Neural progenitor cell (in vitro differentiated cells): ENCODE results near the gene TNFRSF1B.
"Not testable (repeated sequence)": the region's sequence is repeated elsewhere in the genome, so short reads cannot be mapped to it uniquely, and the experiment has no call there.

Experiments
- EZH2 ChIP-seq: fragments of 200-600 bp; sonication (generic); IDR thresholded peaks from 2 replicates; pipeline ENCODE4 v1.6.1; 2017; ENCODE audit warnings: antibody characterized with exemption, mild to moderate bottlenecking, moderate library complexity
- EZH2phosphoT487 ChIP-seq: fragments of 200-600 bp; sonication (generic); IDR thresholded peaks from 2 replicates; pipeline ENCODE4 v1.6.1; 2017; ENCODE audit warnings: antibody characterized with exemption
- TF ChIP-seq, protein P1 (sequence below): fragments of 200-600 bp; sonication (generic); IDR thresholded peaks from 2 replicates; pipeline ENCODE4 v1.5.1; 2017; ENCODE audit warnings: antibody characterized with exemption, mild to moderate bottlenecking

- TF ChIP-seq, protein P1, sequence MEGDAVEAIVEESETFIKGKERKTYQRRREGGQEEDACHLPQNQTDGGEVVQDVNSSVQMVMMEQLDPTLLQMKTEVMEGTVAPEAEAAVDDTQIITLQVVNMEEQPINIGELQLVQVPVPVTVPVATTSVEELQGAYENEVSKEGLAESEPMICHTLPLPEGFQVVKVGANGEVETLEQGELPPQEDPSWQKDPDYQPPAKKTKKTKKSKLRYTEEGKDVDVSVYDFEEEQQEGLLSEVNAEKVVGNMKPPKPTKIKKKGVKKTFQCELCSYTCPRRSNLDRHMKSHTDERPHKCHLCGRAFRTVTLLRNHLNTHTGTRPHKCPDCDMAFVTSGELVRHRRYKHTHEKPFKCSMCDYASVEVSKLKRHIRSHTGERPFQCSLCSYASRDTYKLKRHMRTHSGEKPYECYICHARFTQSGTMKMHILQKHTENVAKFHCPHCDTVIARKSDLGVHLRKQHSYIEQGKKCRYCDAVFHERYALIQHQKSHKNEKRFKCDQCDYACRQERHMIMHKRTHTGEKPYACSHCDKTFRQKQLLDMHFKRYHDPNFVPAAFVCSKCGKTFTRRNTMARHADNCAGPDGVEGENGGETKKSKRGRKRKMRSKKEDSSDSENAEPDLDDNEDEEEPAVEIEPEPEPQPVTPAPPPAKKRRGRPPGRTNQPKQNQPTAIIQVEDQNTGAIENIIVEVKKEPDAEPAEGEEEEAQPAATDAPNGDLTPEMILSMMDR: not testable (repeated sequence)
- TF ChIP-seq EZH2, EZH2phosphoT487: not testable (repeated sequence)
Observed at GRCh38 chr1:12222700-12223099, 55.9 kb downstream of the TNFRSF1B start.
